Embryonic facial prominence (tissue), 1 donor: ENCODE measurements around the gene LTBP3.

Experiments used
- DNase-seq: peaks from one replicate; pipeline ENCODE4 v3.0.0-alpha.2; 2016; ENCODE audit errors: extremely low spot score

LTBP3 gene

GRCh38 chr11:65585396-65586246 lies 27.5 kb upstream of the LTBP3 start:
- DNase-seq, result no peak

- DNase-seq, result no peak
Measured at GRCh38 chr11:65584723-65585171, 26.6 kb upstream of the LTBP3 start.

- DNase-seq, result no peak
Measured at GRCh38 chr11:65584106-65584505, 25.9 kb upstream of the LTBP3 start.

- no peak for DNase-seq
Measured at GRCh38 chr11:65583589-65583988, 25.4 kb upstream of the LTBP3 start.

GRCh38 chr11:65581928-65582327 lies 23.8 kb upstream of the LTBP3 start:
- DNase-seq, result no peak

- DNase-seq, result no peak
Measured at GRCh38 chr11:65580756-65581155, 22.6 kb upstream of the LTBP3 start.

- DNase-seq, result no peak
Measured at GRCh38 chr11:65580031-65580692, 22.0 kb upstream of the LTBP3 start.

- no peak for DNase-seq
Measured at GRCh38 chr11:65579291-65579690, 21.1 kb upstream of the LTBP3 start.

GRCh38 chr11:65578667-65579066 lies 20.5 kb upstream of the LTBP3 start:
- no peak for DNase-seq

- no peak for DNase-seq
Measured at GRCh38 chr11:65578134-65578533, 20.0 kb upstream of the LTBP3 start.

GRCh38 chr11:65577756-65578109 lies 19.6 kb upstream of the LTBP3 start:
- no peak for DNase-seq

- no peak for DNase-seq
Measured at GRCh38 chr11:65576867-65577755, 19.0 kb upstream of the LTBP3 start.

GRCh38 chr11:65576232-65576866 lies 18.2 kb upstream of the LTBP3 start:
- no peak for DNase-seq

GRCh38 chr11:65575568-65576231 lies 17.5 kb upstream of the LTBP3 start, which contains the start of gene EHBP1L1:
TSS of gene EHBP1L1 (plus strand) at chr11:65576053. CDS start at chr11:65576303, 250 bp downstream.
- no peak for DNase-seq

GRCh38 chr11:65574811-65575567 lies 16.8 kb upstream of the LTBP3 start:
- no peak for DNase-seq

GRCh38 chr11:65574109-65574810 lies 16.1 kb upstream of the LTBP3 start:
- DNase-seq, result peak; percentile 58

- no peak for DNase-seq
Measured at GRCh38 chr11:65573391-65574079, 15.4 kb upstream of the LTBP3 start.

- DNase-seq, result peak; percentile 78
Measured at GRCh38 chr11:65572356-65573051, 14.3 kb upstream of the LTBP3 start, which contains the start of gene FAM89B. TSS of gene FAM89B (plus strand) at chr11:65572538. CDS start at chr11:65572670, 132 bp downstream.
